T-helper 1 cell treated with Interleukin-12 subunit alpha and Interleukin-12 subunit beta and Interleukin-4 antibody, amounts not matched to agents 30 ng/mL and 1 ng/mL, for 36 hours (primary cell): ENCODE results near the gene RXRA. TPM values are rescaled to one million over a fixed set of nuclear protein-coding genes. Genes with fewer than 3 reads are reported as not detected.

Experiments
- intact Hi-C: fragments of 100-400 bp; cut with micrococcal nuclease; formaldehyde crosslinking; loops from one replicate; pipeline ENCODE4 v1.15.1; 2024
- total RNA-seq: library from RNA; stranded (reverse); gene quantifications from 2 replicates; pipeline ENCODE4 v1.2.3, GENCODE V29; 2022

RXRA gene
- total RNA-seq, 1 donor from 2014 or later: 2.0 TPM

DNA sequence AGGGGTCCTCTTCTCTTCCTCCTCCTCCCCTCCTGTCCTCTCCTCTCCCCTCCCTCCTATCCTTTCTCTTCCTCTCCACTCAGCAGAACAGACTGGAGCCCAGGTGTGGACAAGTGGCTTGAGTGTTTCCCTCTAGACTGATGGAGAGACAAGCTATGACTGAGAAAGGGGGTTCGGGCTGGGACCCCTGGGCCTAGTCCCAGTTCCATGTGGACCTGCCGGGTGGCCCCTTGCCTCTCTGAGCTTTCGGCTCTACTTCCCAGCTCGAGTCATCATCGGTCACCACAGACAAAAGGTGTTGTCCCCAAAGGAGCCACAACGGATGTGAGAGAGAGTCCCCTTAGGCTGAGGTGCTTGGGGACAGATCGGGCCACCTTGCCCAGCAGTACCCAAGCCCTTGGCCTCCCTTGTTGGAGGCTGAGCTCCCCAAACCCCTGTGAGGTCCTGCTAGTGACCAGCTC lies 3.4 kb upstream of the RXRA start:
- intact Hi-C loops: loop anchor here (10.0 kb wide), 1 partner anchor 148 kb away; no protein-coding TSS in a partner anchor

DNA sequence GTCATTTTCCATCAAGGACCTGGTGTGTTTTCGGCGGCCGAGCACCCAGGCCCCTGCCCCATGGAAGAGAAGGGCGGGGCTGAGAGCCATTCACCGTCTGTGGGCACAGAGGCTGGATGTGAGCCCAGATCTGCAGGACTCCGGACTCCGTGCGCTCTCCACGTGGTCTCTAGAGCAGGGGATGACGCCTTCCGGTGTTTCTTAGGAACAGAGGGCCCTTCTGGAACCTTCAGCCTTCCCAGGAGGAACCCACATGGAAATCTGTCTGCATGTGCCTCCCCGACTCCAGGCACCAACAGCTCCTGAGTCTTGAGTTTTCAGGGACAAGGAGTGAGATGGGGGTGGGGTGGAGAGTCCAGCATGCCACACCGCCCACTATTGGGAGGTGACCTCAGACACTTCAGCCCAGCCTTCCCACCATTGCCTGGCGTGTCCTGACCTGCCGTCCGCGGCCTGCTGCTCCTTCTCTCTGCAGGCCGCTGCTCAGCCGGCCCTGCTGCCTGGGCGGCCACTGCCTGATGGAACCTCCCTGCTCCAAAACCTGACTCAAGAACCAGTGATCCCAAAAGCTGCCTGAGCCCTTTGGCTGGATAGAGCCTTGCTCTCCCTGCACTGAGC lies 2.4 kb upstream of the RXRA start:
- intact Hi-C loops: loop anchor here (10.0 kb wide), 1 partner anchor 149 kb away; no protein-coding TSS in a partner anchor

DNA sequence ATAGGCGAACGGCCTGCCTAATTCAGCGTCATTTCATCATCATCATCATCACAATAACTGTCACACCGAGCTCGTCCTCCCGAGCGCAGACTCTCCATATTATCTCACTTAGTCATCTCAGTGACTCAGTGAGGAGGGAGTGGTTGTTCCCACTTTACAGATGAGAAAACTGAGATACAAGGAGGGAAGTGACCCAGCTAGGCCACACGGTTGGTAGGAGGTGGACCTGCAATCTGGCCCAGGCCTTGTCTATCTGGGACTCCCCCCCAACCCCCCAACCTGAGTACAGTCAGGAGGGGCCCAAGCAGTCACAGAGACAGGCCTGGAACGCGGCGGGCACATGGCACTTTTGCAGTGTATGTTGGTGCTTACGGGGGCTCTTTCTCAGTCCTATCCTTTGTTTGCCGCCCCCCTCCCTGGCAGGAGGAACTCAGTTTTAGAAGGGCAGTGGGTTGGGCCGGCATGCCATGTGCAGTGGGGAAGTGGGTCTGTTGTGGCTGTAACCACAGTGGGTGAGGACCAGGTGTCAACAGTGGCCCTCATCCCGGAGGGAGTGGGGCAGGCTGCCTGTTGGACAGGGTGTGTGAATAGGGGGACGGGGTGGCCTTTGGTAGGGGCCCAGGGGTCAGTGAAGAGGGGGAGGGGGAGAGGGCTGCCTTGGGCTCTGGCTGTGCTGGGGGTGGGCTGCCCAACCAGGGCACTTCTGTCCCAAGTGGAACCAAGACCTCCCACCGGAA lies 1.7 kb upstream of the RXRA start:
- intact Hi-C loops: loop anchor here (1.0 to 10.0 kb wide), 2 partner anchors 119 to 150 kb away; no protein-coding TSS in a partner anchor

DNA sequence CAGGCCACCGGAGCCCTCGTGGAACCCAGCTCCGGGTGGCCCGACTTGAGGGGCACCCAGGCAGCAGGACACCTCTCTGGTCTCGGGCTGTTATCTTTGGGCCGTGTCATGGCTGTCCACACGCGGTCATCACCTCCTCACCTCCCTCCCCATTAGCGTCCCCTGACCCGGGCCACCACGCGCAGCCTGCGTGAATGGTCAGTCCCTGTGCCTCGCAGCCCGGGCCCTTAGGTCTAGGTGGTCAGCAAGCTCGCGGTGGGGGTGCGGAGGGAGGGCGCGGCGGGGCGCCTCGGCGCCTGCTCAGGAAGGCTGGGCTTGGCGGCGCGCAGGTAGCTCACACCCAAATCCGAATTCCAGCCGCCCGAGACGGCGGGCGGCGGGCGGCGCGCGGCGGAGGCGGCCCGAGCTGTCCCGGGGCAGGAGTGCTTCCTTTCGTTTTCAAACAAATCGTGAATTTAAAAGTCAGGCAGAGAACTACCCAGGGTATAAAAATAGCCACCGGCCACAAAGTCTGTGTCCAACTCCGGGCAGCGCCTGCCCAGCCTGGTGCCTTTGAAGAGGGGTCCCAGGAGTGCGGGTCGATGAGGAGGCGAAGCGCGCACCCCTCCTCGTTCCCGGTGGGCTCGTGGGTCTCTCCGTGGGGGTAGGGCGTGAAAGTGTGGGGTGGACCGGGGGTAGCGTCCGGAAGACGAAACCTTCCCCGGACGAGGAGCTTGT lies 1.0 kb upstream of the RXRA start:
- intact Hi-C loops: loop anchor here (1.0 to 10.0 kb wide), 2 partner anchors 118 to 150 kb away; no protein-coding TSS in a partner anchor

DNA sequence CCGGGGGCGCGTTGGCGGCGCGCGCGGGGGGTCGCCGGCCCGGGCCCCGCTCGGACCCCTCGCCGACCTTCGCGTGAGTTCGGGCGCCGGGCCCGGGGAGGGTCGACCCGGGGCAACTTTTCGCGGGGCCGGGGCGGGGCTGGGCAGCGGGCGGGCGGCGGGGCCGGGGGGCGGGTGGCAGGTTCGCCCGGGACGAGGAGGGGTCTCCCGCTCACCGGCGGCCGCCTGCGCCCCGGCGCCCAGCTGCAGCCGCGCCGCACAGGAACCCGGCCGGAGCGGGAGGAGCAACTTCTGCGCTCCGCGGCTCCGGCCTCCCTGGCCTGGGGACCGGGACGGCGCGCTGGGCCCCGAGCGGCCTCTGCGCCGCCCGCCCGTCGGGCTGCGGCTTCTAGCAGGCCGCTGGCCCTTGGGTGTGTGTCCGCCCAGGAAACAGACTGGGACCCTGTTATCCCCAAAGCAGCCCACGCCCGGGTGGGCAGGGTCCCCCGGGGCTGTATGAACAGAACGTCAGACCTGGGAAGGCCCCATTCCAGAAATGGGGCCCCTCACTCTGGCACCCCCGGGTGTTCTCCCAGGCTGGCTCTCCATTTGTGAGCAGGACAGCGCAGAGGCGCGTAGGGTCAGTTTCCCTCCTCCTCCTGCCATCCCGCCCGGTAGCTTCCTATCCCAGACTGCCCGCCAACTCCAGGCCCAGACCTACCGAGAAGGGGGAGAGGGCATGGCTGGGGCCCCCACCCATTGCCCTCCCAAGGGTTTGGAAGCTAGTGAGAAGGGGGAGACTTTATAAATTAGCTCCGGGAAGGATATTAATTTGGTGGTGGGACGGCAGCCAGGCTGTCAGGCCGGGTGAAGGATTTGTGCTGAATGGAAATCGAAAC lies 708 bp downstream of the RXRA start:
- intact Hi-C loops: loop anchor here (10.0 kb wide), 1 partner anchor 152 kb away; no protein-coding TSS in a partner anchor

DNA sequence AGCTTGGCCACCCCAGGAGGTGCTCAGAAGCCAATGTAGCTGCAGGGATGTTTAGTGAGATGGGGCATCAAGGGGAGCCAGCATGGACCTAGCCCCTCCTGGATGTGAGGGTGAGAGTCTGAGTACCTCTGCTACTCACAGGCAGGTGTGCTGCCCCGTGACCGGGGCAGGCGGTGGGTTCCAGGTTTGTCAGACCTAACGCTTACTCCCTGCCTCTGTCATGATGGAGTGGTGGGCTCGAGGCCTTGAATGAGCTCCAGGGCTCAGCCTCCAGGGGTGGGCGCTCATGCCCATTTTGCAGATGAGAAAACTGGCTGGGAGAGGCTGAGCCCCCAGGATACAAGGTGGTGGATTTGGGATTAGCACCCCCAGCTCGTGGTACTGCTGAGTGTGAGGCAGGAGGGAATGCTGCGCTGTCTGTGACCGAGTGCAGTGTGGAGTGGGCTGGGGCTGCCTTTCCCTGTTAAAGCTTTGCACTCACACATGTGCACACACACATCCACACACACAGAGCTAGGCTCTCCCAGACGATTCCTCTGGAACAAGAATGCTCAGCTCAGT lies 1.5 kb downstream of the RXRA start:
- intact Hi-C loops: loop anchor here (10.0 kb wide), 1 partner anchor 153 kb away; no protein-coding TSS in a partner anchor

DNA sequence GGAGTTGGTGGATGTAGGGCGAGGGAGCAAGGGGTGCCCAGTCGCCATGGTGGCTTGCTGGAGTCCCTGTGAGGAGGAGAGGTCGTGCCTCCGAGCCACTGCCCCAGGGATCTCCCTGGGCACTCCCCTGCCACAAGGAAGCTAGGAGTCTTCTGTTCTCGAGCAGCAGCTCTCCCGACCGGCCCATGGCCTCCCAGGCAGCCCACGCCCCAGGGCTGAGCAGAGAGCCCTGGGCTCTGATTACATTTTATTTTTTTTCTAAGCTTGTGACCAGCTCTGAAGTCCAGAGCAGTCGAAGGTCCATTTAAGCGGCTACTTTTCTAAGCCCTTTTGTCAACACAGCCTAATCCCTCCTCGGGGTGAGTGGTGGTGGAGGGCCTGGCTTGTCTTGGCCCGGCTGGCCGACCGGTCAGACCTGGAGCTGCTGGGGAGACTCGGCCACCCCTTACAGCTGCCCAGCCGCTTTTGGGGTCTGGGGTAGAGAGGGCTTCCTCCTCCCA lies 2.1 kb downstream of the RXRA start:
- intact Hi-C loops: loop anchor here (10.0 kb wide), 1 partner anchor 154 kb away; no protein-coding TSS in a partner anchor

DNA sequence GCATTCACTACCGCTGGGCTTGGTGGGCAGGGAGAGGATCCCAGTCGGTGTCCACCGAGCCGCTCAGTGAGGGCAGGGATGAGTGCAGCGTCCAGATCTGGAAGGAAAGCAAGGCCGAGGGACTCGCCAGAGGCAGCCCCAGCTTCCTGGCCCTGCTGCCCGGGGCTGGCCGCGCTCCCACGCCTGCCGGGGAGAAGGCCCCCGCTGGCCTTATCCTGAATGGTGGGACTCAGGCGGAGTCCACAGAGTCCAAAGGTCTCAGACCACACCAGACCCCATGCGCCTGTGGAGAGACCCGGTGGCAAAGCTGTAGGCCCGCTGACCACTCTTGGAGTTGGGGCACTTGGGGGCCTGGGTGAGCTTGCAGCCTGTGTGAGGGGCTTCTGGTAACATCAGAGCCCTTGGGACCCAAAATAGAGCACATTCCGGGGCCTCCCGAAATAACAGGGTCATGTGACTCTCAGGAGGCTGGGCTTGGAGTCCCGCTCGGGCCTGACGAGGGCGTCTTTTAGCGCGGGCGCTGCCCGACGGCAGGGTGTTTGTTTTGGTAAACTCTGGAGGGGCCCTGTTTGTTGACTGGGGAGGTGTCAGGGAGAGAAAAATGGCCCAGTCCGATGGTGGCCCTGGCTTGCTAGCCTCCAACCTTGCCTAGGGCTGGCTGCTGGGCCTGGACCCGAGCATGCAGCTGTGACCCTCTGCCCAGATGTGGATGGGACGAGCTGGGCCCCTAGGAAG lies 2.8 kb downstream of the RXRA start:
- intact Hi-C loops: loop anchor here (10.0 kb wide), 1 partner anchor 154 kb away; no protein-coding TSS in a partner anchor

DNA sequence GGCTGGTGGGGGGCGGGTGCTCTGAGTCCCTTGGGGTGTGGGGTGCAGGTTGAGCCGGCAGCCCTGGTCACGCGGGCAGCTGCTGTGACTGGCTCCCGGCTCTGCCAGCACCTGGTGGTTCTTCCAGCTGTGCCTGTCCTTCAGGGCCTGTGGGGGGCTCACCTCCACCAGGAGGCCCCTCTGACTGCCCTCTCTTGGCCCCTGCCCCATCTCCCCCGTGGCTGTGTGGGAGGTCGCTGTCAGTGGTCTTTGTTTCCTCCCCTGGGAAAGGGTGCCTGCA lies 3.3 kb downstream of the RXRA start:
- intact Hi-C loops: loop anchor here (10.0 kb wide), 1 partner anchor 155 kb away; no protein-coding TSS in a partner anchor

DNA sequence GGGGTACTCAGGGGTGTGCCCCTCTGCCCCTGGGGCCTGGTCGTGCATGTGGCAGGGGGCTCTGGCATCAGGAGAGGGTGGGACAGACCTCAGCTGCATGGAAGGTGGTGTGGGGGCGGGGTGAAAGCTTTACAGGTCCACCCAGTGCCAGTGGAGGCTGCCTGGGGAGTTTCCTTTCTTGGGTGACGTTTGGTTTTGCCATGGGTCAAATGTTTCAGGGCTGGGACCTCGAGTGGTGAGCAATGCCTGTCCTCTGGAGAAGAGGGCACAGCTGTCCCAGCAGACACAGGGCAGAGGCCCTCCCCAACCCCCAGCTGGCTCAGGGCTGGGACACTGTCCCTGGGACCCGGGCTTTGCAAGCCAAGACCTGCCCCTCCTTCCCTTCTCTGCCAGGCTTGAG lies 3.6 kb downstream of the RXRA start:
- intact Hi-C loops: loop anchor here (10.0 kb wide), 1 partner anchor 155 kb away; no protein-coding TSS in a partner anchor

DNA sequence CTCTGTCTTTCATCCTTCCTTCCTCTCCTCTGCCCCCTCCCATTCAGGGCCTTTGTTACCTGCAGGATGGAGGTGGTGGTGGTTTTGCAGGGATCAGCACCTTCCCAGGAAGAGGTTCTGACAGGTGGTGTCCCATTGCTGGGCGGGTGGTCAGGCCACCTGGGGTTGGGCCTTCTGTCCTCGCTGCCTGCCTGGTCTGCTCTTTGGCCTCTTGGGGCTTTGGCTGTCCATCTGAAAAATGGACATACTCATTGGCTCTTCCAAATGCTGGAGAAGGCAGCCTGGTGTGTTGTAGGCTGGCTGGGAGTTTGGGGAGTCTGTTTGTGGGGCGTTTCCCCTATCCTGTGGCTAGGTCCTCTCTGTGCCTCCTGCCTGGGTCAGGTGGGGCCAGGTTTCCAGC lies 4.3 kb downstream of the RXRA start:
- intact Hi-C loops: no loop called here

DNA sequence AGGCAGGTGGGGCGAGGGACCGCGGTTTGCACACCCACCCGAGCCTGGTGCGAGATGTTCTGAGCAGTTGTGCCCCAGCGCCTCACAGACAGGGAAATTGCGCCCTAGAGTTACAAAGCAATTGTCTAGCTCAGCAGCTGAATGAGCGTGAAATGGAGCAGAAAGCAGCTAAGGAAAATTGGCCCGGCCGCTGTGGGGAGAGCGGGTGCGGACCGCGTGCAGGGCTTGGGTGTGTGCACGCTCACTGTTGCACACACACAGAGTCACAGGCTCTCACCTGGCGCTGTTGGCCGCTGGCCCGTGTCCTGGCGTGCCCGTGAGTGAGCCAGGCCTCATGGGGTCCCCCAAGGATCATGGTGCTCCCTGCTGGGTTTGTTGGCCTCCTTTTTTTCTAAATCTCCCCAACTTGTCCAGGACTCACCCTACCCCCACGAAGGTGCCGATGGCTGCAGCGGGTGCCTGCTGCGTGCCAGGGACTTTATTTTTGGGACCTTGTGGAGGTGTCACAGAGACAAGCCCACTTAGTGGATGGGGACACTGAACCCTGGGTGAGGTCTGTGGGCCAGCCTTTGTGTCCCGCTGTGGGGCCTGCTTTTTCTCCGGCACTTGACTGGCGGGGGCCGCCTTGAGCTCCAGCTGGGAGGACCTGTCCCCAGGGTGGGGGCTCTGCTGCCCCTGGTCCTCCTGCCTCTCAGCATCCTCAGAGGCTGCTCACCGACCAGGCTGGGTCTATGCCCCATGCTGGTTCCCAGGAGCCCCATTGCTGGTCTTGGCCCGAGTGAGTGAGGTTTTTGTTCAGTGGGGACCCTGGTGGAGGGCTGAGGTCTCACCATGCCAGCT lies 5.2 kb downstream of the RXRA start:
- intact Hi-C loops: no loop called here

DNA sequence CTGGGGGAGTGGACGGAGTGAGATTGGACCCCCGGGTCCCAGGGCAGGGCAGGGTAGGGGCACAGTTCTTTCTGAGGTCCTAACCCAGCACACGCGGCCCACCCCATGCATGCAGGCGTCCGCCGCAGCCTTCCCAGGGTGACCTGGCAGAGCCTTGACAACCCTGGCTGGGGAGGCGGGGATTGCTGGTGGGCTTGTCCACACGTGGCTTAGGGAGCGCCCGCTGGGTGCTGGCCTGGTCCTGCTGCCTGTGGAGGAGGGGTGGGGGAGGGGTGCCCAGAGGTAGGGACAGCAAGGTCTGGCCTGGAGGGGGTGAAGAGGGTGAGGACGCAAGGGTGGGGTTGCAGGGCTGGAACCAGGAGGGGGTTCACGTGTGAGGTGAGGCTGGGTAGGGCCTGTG lies 6.0 kb downstream of the RXRA start:
- intact Hi-C loops: no loop called here

DNA sequence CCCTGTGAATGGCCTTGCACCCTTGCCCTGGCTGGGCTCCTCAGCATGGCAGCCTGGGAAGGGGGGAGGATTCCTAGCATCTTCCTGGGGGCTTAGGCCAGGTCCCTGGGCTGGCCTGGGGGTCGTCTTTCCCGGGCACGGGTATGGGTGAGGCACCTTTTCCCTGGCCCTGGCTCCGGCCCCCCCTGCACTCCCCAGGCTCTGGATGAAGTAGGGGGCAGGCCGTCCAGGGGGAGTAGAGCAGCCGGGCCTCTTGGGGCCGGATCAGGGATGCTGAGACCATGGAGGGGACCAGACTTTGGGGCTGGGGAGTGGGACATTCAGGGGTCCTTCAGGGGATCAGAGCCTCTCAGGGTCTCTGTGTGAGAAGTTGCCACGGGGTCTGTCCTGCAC lies 6.6 kb downstream of the RXRA start:
- intact Hi-C loops: no loop called here

DNA sequence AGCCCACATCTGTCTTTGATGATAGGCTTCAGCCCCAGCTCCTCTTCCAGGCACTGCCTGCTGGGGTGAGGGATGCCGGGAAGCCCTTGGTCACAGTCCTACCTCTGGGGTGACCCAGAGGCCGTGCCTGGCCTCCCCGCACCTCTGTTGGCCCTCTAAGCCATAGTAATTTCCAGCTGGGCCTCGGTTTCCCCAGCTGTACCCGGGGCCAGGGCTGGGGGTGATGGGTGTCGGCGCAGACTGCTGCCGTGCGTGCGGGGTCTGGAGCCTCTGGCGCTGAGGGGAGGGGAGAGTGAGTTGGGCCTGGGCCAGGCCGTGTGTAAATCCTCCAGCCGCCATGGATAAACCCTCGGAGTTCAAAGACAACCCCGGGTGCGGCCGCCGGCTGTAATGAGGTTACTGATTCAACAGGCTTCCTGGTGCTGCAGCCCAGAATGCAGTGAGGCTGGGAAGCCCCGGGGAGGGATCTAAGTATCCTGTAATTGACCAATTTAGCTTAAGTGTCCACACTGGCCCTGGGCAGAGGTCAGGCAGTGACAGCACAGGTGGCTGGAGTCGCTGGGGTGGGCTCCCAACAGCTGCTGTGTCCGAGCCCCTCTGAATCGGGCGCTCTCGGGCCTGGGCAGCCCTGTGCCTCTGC lies 7.1 kb downstream of the RXRA start:
- intact Hi-C loops: no loop called here

DNA sequence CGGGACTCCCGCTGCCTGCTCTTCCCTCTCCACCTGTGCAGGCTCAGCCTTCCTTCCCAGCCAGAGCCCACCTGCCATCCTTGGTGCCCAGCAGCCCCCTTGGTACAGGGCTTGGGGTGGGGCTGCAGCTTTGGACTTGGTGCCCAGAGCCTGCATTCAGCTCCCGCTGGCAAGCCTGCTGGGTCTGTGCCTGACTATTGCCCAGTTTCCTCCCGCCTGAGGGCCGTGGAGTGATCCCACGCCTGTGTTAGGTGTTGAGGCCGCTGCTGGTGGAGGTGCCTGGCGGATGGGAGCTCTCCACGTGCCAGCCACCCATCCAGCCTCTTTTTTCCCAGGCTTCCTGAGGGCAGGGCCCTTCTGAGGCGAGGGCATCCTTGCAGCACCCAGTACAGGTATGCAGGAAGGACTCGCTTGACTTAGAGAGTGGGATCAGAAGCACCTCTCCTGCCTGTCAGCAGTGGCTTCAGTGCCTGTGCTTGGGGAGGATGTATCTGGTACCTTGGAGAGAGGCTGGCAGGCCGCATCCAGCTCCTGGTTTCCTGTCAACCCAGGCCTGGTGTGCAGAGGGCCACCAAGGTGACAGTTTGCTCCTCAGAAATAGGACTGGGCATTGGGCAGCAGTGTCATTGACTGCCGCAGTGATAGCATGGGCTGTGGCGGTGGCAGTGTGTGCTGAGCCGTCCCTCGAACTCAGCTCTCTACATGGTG lies 7.8 kb downstream of the RXRA start:
- intact Hi-C loops: no loop called here

DNA sequence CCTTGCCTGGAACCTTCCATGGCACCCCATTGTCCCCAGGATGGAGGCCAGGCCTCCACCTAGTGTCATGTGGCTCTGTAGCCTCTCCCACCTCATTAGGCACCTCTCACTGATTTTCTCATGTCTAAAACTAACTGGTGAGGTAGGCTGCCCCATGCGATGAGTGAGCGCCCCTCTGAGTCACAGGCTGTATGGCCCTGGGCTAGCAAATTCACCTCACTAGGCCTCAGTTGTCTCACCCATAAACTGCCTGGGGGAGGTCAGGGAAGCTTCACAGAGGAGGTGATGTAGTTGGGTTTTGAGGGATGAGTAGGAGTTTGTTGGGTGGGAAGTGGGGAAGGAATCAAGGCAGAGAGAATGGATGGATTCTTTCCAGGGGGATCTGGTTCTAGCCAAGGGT lies 8.8 kb downstream of the RXRA start:
- intact Hi-C loops: no loop called here
